ENCODE results near the gene AFDN.

- no peak for TF ChIP-seq CTCF (IDR thresholded peaks at IDR 0.05; ENCODE audit: borderline replicate concordance, extremely low read depth, low read length, poor library complexity, severe bottlenecking)
- no peak for TF ChIP-seq EZH2 (IDR thresholded peaks at IDR 0.05; ENCODE audit: borderline replicate concordance, low read depth, low read length, severe bottlenecking)
These were observed 1.1 kb upstream of the AFDN start for GRCh38 chr6:167825332-167826229.

All from DND-41 (cell line).